Esophagus muscularis mucosa (tissue), 3 donors: Measurements from ENCODE around the gene RAB1A.

Experiments used
- CTCF ChIP-seq, 3 experiments: fragments of 200-600 bp in 2 of 3; fragments of 450-650 bp in 1 of 3; sonication (generic) in 2 of 3; IDR thresholded peaks; one replicate each; pipeline ENCODE4 v1.5.1; 2017 to 2019; ENCODE audit warnings: antibody characterized with exemption in 3 of 3, mild to moderate bottlenecking in 2 of 3, moderate library complexity in 1 of 3
- EP300 ChIP-seq: sonication (generic); formaldehyde crosslinking; IDR thresholded peaks from one replicate; pipeline ENCODE4 v1.6.1; 2017; ENCODE audit warnings: antibody characterized with exemption

GRCh38 chr2:65045651-65046050 is 84.3 kb downstream of the RAB1A start:
- TF ChIP-seq CTCF (IDR thresholded peaks at IDR 0.05) (no peak), EP300 (no peak)
